Calu3 (cell line): ENCODE data around the gene TIGD2. TPM values are rescaled to one million over a fixed set of nuclear protein-coding genes. Genes with fewer than 3 reads are reported as not detected.
"Not testable (repeated sequence)": the region's sequence is repeated elsewhere in the genome, so short reads cannot be mapped to it uniquely, and the experiment has no call there.

ENCODE experiments used
- BruUV-seq: library from RNA; stranded (reverse); fragments of 400-500 nt; replicated peaks from 2 replicates; lab custom pipeline; 2021; lab: Mats Ljungman, UMichigan
- CTCF ChIA-PET: fragments of 300-600 bp; sonication (Branson Sonifier 250); formaldehyde crosslinking; loops from one replicate; lab custom pipeline; 2022; ENCODE audit warnings: antibody characterized with exemption; lab: Charles Lee
- DNase-seq: peaks from one replicate; pipeline ENCODE4 v3.0.0; 2022
- H3K27ac Mint-ChIP-seq: one replicate; pipeline ENCODE4 v1.8.0; 2022; ENCODE audit warnings: mixed read lengths; ENCODE audit not compliant: unreplicated experiment
- H3K27me3 Mint-ChIP-seq: one replicate; pipeline ENCODE4 v1.8.0; 2022; ENCODE audit warnings: mixed read lengths; ENCODE audit not compliant: unreplicated experiment
- H3K36me3 Mint-ChIP-seq: one replicate; pipeline ENCODE4 v1.8.0; 2022; ENCODE audit warnings: mild to moderate bottlenecking, moderate library complexity, mixed read lengths; ENCODE audit not compliant: insufficient read depth, unreplicated experiment
- H3K4me1 Mint-ChIP-seq: one replicate; pipeline ENCODE4 v1.8.0; 2022; ENCODE audit warnings: mild to moderate bottlenecking, low read depth, mixed read lengths; ENCODE audit not compliant: unreplicated experiment
- H3K4me3 Mint-ChIP-seq: one replicate; pipeline ENCODE4 v1.8.0; 2022; ENCODE audit warnings: mild to moderate bottlenecking, low read depth, moderate library complexity, mixed read lengths; ENCODE audit not compliant: unreplicated experiment
- H3K9me3 Mint-ChIP-seq: one replicate; pipeline ENCODE4 v1.8.0; 2022; ENCODE audit warnings: low read depth, mixed read lengths; ENCODE audit not compliant: unreplicated experiment
- intact Hi-C: fragments of 100-400 bp; cut with micrococcal nuclease; formaldehyde crosslinking; loops from one replicate; pipeline ENCODE4 v1.10.0; 2022; ENCODE audit not compliant: unreplicated experiment
- total RNA-seq: library from RNA; stranded (reverse); gene quantifications from 2 replicates; pipeline ENCODE4 v1.2.3, GENCODE V29; 2022
- TF ChIP-seq, protein P1 (sequence below): fragments of 200-600 bp; IDR thresholded peaks from one replicate; pipeline ENCODE4 v1.8.0; 2022; ENCODE audit warnings: antibody characterized with exemption; ENCODE audit not compliant: unreplicated experiment

The TIGD2 gene
- total RNA-seq, 1 experiment from 2014 or later, result 11.4 TPM

DNA sequence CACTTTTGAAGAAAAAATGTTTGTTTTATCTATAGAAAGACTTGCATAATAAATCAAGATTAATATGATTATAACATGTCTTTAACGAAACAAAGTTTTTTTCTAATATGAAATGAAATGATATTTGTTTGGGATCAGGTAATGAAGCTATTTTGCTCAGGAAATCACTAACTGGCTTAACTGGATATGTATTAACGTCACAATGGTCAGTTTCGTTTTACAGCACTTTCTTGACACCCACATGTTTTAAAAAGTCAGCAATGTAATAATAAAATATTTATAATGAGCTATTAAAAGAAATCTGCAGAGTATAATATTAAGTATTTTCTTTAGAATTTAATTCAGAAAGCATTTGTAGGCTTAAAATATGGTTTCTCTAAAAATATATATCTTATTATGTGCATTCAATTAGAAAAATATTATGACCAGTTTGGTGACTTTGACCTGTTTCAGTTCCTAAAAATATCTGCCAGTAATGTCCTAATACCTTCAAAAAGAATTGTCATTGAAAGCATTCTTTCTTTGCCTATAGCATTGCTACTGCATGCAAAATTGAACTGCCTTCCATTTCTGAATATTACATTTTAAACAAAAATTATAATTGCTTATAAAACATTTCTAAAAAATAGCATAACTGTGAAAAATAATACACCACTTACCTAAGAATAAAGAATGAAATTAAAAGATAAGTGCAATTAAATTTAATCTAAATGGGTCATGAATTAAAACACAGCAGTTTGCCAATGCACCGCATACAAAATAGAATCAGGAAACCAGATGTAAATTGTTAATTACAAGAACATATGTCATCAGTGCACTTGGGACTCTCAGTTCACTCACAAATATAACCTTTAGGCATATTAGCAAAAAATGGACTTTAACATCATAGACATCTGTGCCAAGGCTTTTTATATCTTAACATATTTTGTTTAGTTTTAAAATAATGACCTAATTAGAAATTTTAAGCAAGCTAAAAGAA is 31.6 kb downstream of the TIGD2 start:
- no TSS peak for BruUV-seq
- H3K4me1 Mint-ChIP-seq, result no peaks in the 10 kb centered on the region
- TF ChIP-seq, protein P1, sequence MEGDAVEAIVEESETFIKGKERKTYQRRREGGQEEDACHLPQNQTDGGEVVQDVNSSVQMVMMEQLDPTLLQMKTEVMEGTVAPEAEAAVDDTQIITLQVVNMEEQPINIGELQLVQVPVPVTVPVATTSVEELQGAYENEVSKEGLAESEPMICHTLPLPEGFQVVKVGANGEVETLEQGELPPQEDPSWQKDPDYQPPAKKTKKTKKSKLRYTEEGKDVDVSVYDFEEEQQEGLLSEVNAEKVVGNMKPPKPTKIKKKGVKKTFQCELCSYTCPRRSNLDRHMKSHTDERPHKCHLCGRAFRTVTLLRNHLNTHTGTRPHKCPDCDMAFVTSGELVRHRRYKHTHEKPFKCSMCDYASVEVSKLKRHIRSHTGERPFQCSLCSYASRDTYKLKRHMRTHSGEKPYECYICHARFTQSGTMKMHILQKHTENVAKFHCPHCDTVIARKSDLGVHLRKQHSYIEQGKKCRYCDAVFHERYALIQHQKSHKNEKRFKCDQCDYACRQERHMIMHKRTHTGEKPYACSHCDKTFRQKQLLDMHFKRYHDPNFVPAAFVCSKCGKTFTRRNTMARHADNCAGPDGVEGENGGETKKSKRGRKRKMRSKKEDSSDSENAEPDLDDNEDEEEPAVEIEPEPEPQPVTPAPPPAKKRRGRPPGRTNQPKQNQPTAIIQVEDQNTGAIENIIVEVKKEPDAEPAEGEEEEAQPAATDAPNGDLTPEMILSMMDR, result no peak
- H3K4me3 Mint-ChIP-seq, result no peak overlapping the region
- CTCF ChIA-PET, result interaction anchor here (0.6 kb wide), 1 partner anchor 86 kb away, joined by 7 read pairs; no protein-coding TSS in a partner anchor
- no peak overlapping the region for H3K27ac Mint-ChIP-seq
- no peak for DNase-seq
- no peaks in the 10 kb centered on the region for H3K36me3 Mint-ChIP-seq
- intact Hi-C loops, result no loop called here
- no peaks in the 10 kb centered on the region for H3K27me3 Mint-ChIP-seq
- no peaks in the 10 kb centered on the region for H3K9me3 Mint-ChIP-seq

GRCh38 chr4:89144652-89145051 is 33.3 kb downstream of the TIGD2 start:
- H3K4me1 Mint-ChIP-seq, CTCF ChIA-PET, H3K9me3 Mint-ChIP-seq, H3K27me3 Mint-ChIP-seq, H3K36me3 Mint-ChIP-seq, H3K4me3 Mint-ChIP-seq, DNase-seq, H3K27ac Mint-ChIP-seq, intact Hi-C loops, BruUV-seq: not testable (repeated sequence)

DNA sequence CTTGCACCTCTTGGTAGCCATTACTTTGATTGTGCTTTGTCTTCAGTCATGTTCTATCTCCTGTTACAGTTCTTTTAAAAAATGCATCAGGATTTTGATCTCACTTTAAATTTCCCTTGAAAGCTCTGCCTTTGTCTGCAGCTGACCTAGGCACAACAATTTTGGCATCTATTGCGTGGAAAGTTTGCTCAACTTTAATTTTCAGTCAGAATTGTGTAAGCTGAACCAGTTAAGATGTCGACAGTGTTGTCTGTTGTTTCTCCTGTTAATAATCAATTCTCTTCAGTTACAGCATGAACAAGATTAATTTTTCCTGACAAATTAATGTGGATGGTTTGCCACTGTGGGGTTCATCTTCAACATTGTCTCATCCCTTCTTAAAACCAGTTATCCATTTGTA is 34.9 kb downstream of the TIGD2 start:
- no peak overlapping the region for H3K27ac Mint-ChIP-seq
- no TSS peak for BruUV-seq
- intact Hi-C loops, result no loop called here
- H3K36me3 Mint-ChIP-seq, result no peaks in the 10 kb centered on the region
- H3K4me3 Mint-ChIP-seq, result no peak overlapping the region
- H3K4me1 Mint-ChIP-seq, result no peaks in the 10 kb centered on the region
- no peak for DNase-seq
- peaks cover 2% of the 10 kb centered on the region for H3K9me3 Mint-ChIP-seq
- H3K27me3 Mint-ChIP-seq, result no peaks in the 10 kb centered on the region
- TF ChIP-seq, protein P1, result no peak
- CTCF ChIA-PET, result no interaction called here

- Mint-ChIP-seq H3K4me1 (no peaks in the 10 kb centered on the region), H3K4me3 (no peak overlapping the region), H3K9me3 (peaks cover 4% of the 10 kb centered on the region), H3K36me3 (no peaks in the 10 kb centered on the region), H3K27ac (no peak overlapping the region), H3K27me3 (no peaks in the 10 kb centered on the region)
- DNase-seq, result no peak
- BruUV-seq, result no TSS peak
- TF ChIP-seq, protein P1, result no peak
- intact Hi-C loops, result no loop called here
- CTCF ChIA-PET, result no interaction called here
Observed at GRCh38 chr4:89152972-89153371, 41.6 kb downstream of the TIGD2 start.
